GM18861 (cell line): ENCODE data around the gene BTBD9.

Experiments
- ATAC-seq: cut with Tn5 transposase; IDR thresholded peaks from one replicate; pipeline ENCODE4 v1.9.1; 2021; ENCODE audit not compliant: unreplicated experiment

Gene BTBD9

GRCh38 chr6:38215225-38215624, 424.5 kb downstream of the BTBD9 start:
- no peak for ATAC-seq

GRCh38 chr6:38214159-38214558, 425.6 kb downstream of the BTBD9 start:
- ATAC-seq = no peak

- ATAC-seq = no peak
Measured at GRCh38 chr6:38213251-38213658, 426.5 kb downstream of the BTBD9 start.

- ATAC-seq = no peak
Measured at GRCh38 chr6:38212579-38212978, 427.1 kb downstream of the BTBD9 start.

- no peak for ATAC-seq
Measured at GRCh38 chr6:38212116-38212515, 427.6 kb downstream of the BTBD9 start.

- ATAC-seq = no peak
Measured at GRCh38 chr6:38209371-38210260, 430.1 kb downstream of the BTBD9 start.

GRCh38 chr6:38208028-38208427, 431.7 kb downstream of the BTBD9 start:
- ATAC-seq = no peak

GRCh38 chr6:38207375-38207774, 432.4 kb downstream of the BTBD9 start:
- ATAC-seq = no peak

- no peak for ATAC-seq
Measured at GRCh38 chr6:38198219-38198618, 441.5 kb downstream of the BTBD9 start.

GRCh38 chr6:38195113-38195635, 444.6 kb downstream of the BTBD9 start:
- no peak for ATAC-seq

GRCh38 chr6:38194589-38194988, 445.1 kb downstream of the BTBD9 start:
- no peak for ATAC-seq

- no peak for ATAC-seq
Measured at GRCh38 chr6:38194282-38194572, 445.5 kb downstream of the BTBD9 start.

- ATAC-seq = no peak
Measured at GRCh38 chr6:38193481-38194281, 446.0 kb downstream of the BTBD9 start.

- no peak for ATAC-seq
Measured at GRCh38 chr6:38193051-38193450, 446.7 kb downstream of the BTBD9 start.

- ATAC-seq = no peak
Measured at GRCh38 chr6:38192487-38192886, 447.2 kb downstream of the BTBD9 start.

GRCh38 chr6:38192011-38192410, 447.7 kb downstream of the BTBD9 start:
- no peak for ATAC-seq

- ATAC-seq = no peak
Measured at GRCh38 chr6:38191418-38191817, 448.3 kb downstream of the BTBD9 start.

- ATAC-seq = no peak
Measured at GRCh38 chr6:38188677-38189335, 450.9 kb downstream of the BTBD9 start.

GRCh38 chr6:38187811-38188590, 451.7 kb downstream of the BTBD9 start:
- no peak for ATAC-seq

GRCh38 chr6:38187325-38187724, 452.4 kb downstream of the BTBD9 start:
- ATAC-seq = no peak

- no peak for ATAC-seq
Measured at GRCh38 chr6:38185752-38186151, 454.0 kb downstream of the BTBD9 start.
